HCT116 (cell line): Measurements from ENCODE around the gene NAP1L1. TPM values are rescaled to one million over a fixed set of nuclear protein-coding genes. Genes with fewer than 3 reads are reported as not detected.

Experiments used
- ATAC-seq: fragments of 200-7000 bp; cut with Tn5 transposase; 2 replicates; pipeline ENCODE4 v1.9.1; 2020; ENCODE audit warnings: mild to moderate bottlenecking, moderate library complexity
- BruUV-seq: library from RNA; stranded (reverse); fragments of 400-500 nt; replicated peaks from 2 replicates; lab custom pipeline; 2021; lab: Mats Ljungman, UMichigan
- CTCF ChIA-PET: fragments of 300-600 bp; sonication (Branson Sonifier 250); formaldehyde crosslinking; loops from one replicate; lab custom pipeline; 2021; ENCODE audit warnings: antibody characterized with exemption; lab: Charles Lee
- POLR2A ChIA-PET: fragments of 300-600, 350-600 bp; sonication (Branson Sonifier 250); formaldehyde crosslinking; loops from one replicate; lab custom pipeline; 2021; ENCODE audit warnings: antibody characterized with exemption; lab: Charles Lee
- RAD21 ChIA-PET, 2 experiments: fragments of 300-600 bp; sonication (Branson Sonifier 250); formaldehyde crosslinking; loops; one replicate each; lab custom pipeline; 2023; ENCODE audit warnings: low total read pairs in 2 of 2; ENCODE audit not compliant: uncharacterized antibody in 2 of 2, unreplicated experiment in 2 of 2, low non-redundant PET in 1 of 2; lab: Charles Lee
- DNase-seq: peaks from one replicate; pipeline ENCODE4 v3.0.0-alpha.2; 2010; ENCODE audit warnings: low read depth, low spot score
- H2AFZ ChIP-seq: fragments of 200-600 bp; shearing (Covaris generic), sonication (generic); 2 replicates; pipeline ENCODE4 v1.6.1; 2017; ENCODE audit warnings: low read depth, mixed run types, mixed read lengths, antibody characterized with exemption, low read length; ENCODE audit not compliant: poor library complexity, severe bottlenecking
- H3K27ac ChIP-seq: 2 replicates; pipeline ENCODE4 v1.5.1; 2012; ENCODE audit warnings: low read depth, low read length
- H3K27me3 ChIP-seq: fragments of 200-600 bp; sonication (generic); 2 replicates; pipeline ENCODE4 v1.6.1; 2016; ENCODE audit warnings: mixed run types, low read length, mixed read lengths; ENCODE audit not compliant: insufficient read depth
- H3K36me3 ChIP-seq, 2 experiments: fragments of 200-500 bp in 1 of 2; fragments of 200-600 bp in 1 of 2; sonication (Bioruptor generic) in 1 of 2; sonication (generic) in 1 of 2; 2 replicates each; pipeline versions ENCODE4 v1.5.1 to v1.6.1; 2014 to 2016; ENCODE audit warnings: low read length in 2 of 2, inconsistent platforms in 1 of 2, mixed read lengths in 1 of 2, mixed run types in 1 of 2; ENCODE audit not compliant: insufficient read depth in 2 of 2, control insufficient read depth in 1 of 2
- H3K4me1 ChIP-seq, 2 experiments: fragments of 200-600 bp in 1 of 2; sonication (generic) in 1 of 2; 2 replicates each; pipeline versions ENCODE4 v1.5.1 to v1.6.1; 2012 to 2017; ENCODE audit warnings: low read length in 2 of 2, inconsistent platforms in 1 of 2, mild to moderate bottlenecking in 1 of 2, mixed read lengths in 1 of 2, mixed run types in 1 of 2, moderate library complexity in 1 of 2; ENCODE audit not compliant: insufficient read depth in 2 of 2, control insufficient read depth in 1 of 2
- H3K4me2 ChIP-seq: fragments of 200-600 bp; sonication (generic); 2 replicates; pipeline ENCODE4 v1.6.1; 2017; ENCODE audit warnings: mixed run types, low read length, mixed read lengths
- H3K4me3 ChIP-seq, 2 experiments: fragments of 200-600 bp in 1 of 2; sonication (generic) in 1 of 2; replicated peaks in 1 of 2; 2 replicates each; pipeline ENCODE4 v1.5.1; 2011 to 2016; ENCODE audit warnings: low read length in 2 of 2, control low read depth in 1 of 2, low read depth in 1 of 2, mild to moderate bottlenecking in 1 of 2, mixed read lengths in 1 of 2, mixed run types in 1 of 2
- H3K79me2 ChIP-seq: fragments of 200-600 bp; sonication (generic); 2 replicates; pipeline ENCODE4 v1.6.1; 2017; ENCODE audit warnings: mild to moderate bottlenecking, mixed run types, low read length, moderate library complexity, mixed read lengths; ENCODE audit not compliant: insufficient read depth
- H3K9ac ChIP-seq: fragments of 200-600 bp; sonication (generic); 2 replicates; pipeline ENCODE4 v1.6.1; 2016; ENCODE audit warnings: low read length, mixed read lengths
- H3K9me2 ChIP-seq: fragments of 200-600 bp; sonication (generic), shearing (Covaris generic); 2 replicates; pipeline ENCODE4 v1.6.1; 2017; ENCODE audit warnings: mixed run types, mild to moderate bottlenecking, moderate library complexity; ENCODE audit not compliant: insufficient read depth
- H3K9me3 ChIP-seq, 2 experiments: fragments of 200-500 bp in 1 of 2; fragments of 200-600 bp in 1 of 2; sonication (Bioruptor generic) in 1 of 2; sonication (generic) in 1 of 2; 2 replicates each; pipeline ENCODE4 v1.6.1; 2014 to 2017; ENCODE audit warnings: low read length in 2 of 2, mixed read lengths in 2 of 2, inconsistent platforms in 1 of 2, low read depth in 1 of 2, mild to moderate bottlenecking in 1 of 2, mixed run types in 1 of 2, moderate library complexity in 1 of 2; ENCODE audit not compliant: control insufficient read depth in 1 of 2, insufficient read depth in 1 of 2
- H4K20me1 ChIP-seq: fragments of 200-600 bp; sonication (generic), shearing (Covaris generic); 2 replicates; pipeline ENCODE4 v1.6.1; 2017; ENCODE audit warnings: mixed run types, mild to moderate bottlenecking, moderate library complexity; ENCODE audit not compliant: insufficient read depth
- ATF3 ChIP-seq: IDR thresholded peaks from 2 replicates; pipeline ENCODE4 v1.6.1; 2012
- EGR1 ChIP-seq: IDR thresholded peaks from 2 replicates; pipeline ENCODE4 v1.6.1; 2012; ENCODE audit warnings: low read depth
- ELF1 ChIP-seq: IDR thresholded peaks from 2 replicates; pipeline ENCODE4 v1.6.1; 2012; ENCODE audit warnings: low read depth, borderline replicate concordance
- TCF7L2 ChIP-seq: IDR thresholded peaks from 2 replicates; pipeline ENCODE4 v1.7.0; 2011; ENCODE audit warnings: borderline replicate concordance, inconsistent platforms; ENCODE audit not compliant: insufficient read depth, insufficient read length; ENCODE audit errors: extremely low read depth
- YY1 ChIP-seq: IDR thresholded peaks from 2 replicates; pipeline ENCODE4 v1.6.1; 2011; ENCODE audit warnings: low read length, low read depth, moderate library complexity, mild to moderate bottlenecking; ENCODE audit not compliant: insufficient replicate concordance; ENCODE audit errors: extremely low read depth
- intact Hi-C: fragments of 100-400 bp; cut with micrococcal nuclease; formaldehyde crosslinking; loops from 2 replicates; pipeline ENCODE4 v1.10.0; 2022
- total RNA-seq: library from RNA; stranded (reverse); gene quantifications from one replicate; pipeline ENCODE4 v1.2.1, GENCODE V29; 2021; ENCODE audit not compliant: unreplicated experiment

The NAP1L1 gene
- total RNA-seq, 1 experiment from 2014 or later = 531 TPM

- TF ChIP-seq YY1 (no peak), EGR1 (no peak), ATF3 (no peak)
Measured at GRCh38 chr12:76084863-76085519, 506 bp upstream of the NAP1L1 start (continued).

- H3K27ac ChIP-seq = peak overlapping the region; percentile 88
- H4K20me1 ChIP-seq = peaks cover 18% of the 10 kb centered on the region; the same call in 1 of the 2 replicates
- CTCF ChIA-PET = no interaction called here
- H3K9me3 ChIP-seq = no peaks in the 10 kb centered on the region
- H3K27me3 ChIP-seq = no peaks in the 10 kb centered on the region
- RAD21 ChIA-PET = no interaction called here
- peaks cover 59% of the 10 kb centered on the region for H3K79me2 ChIP-seq
- H3K4me1 ChIP-seq = peaks cover 13 to 27% of the 10 kb centered on the region in 2 experiments; a peak in 3 of 4 replicates
- H3K4me3 ChIP-seq = peak overlapping the region; percentile 64 to 70
- H3K9ac ChIP-seq = peak overlapping the region; percentile 87
- POLR2A ChIA-PET = no interaction called here
- H3K9me2 ChIP-seq = no peaks in the 10 kb centered on the region
- ATAC-seq (no peak), DNase-seq (no peak)
- H3K4me2 ChIP-seq = peak overlapping the region; percentile 81
- H2AFZ ChIP-seq = no peak overlapping the region
- TF ChIP-seq TCF7L2 = no peak
- TF ChIP-seq ELF1 = no peak
- intact Hi-C loops = loop anchor here (5.0 kb wide), 1 partner anchor 474 kb away; the partner anchor contains the start of gene OSBPL8
- TSS peak; percentile 44 for BruUV-seq
- H3K36me3 ChIP-seq = peaks cover 0 to 9% of the 10 kb centered on the region in 2 experiments; a peak in 2 of 4 replicates
Measured at GRCh38 chr12:76083246-76083903, 1.1 kb downstream of the NAP1L1 start.
